GM13976 (cell line): Measurements from ENCODE around the gene FBN1.

ENCODE experiments used
- DNase-seq: peaks from one replicate; pipeline ENCODE4 v3.0.0; 2012; ENCODE audit warnings: low spot score
- CTCF ChIP-seq: IDR thresholded peaks from 2 replicates; pipeline ENCODE4 v1.5.1; 2012; ENCODE audit warnings: borderline replicate concordance, mild to moderate bottlenecking; ENCODE audit not compliant: insufficient read depth; ENCODE audit errors: extremely low read depth, missing control alignments, control extremely low read depth
- in situ Hi-C: fragments of 300-500 bp; cut with MboI; formaldehyde crosslinking; loops from one replicate; pipeline ENCODE4 v1.12.0; 2022; ENCODE audit warnings: low sequenced_read_pairs, mixed read lengths, inconsistent platforms; ENCODE audit not compliant: unreplicated experiment

FBN1 gene

GRCh38 chr15:48653216-48653615, 7.7 kb upstream of the FBN1 start:
- in situ Hi-C loops: no loop called here
- no peak for DNase-seq
- TF ChIP-seq CTCF: no peak

- TF ChIP-seq CTCF: no peak
- DNase-seq: no peak
- in situ Hi-C loops: no loop called here
Observed at GRCh38 chr15:48652510-48653076, 7.1 kb upstream of the FBN1 start.

GRCh38 chr15:48650931-48651330, 5.4 kb upstream of the FBN1 start:
- no peak for DNase-seq
- in situ Hi-C loops: no loop called here
- TF ChIP-seq CTCF: no peak

- TF ChIP-seq CTCF: no peak
- DNase-seq: no peak
- in situ Hi-C loops: loop anchor here (25.0 kb wide), 1 partner anchor 286 kb away; no protein-coding TSS in a partner anchor
Observed at GRCh38 chr15:48647962-48648361, 2.5 kb upstream of the FBN1 start.

- TF ChIP-seq CTCF: no peak
- no peak for DNase-seq
- in situ Hi-C loops: loop anchor here (25.0 kb wide), 1 partner anchor 284 kb away; no protein-coding TSS in a partner anchor
Observed at GRCh38 chr15:48646331-48646730, 822 bp upstream of the FBN1 start.

GRCh38 chr15:48644827-48645557, 517 bp downstream of the FBN1 start:
- in situ Hi-C loops: loop anchor here (25.0 kb wide), 1 partner anchor 283 kb away; no protein-coding TSS in a partner anchor
- DNase-seq: peak; percentile 68
- no peak for TF ChIP-seq CTCF
